Measurements from ENCODE around the gene ELFN1. TPM values are rescaled to one million over a fixed set of nuclear protein-coding genes. Genes with fewer than 3 reads are reported as not detected.

ELFN1 gene
- total and polyA plus RNA-seq, 9 of the 15 experiments (the other 6 are each of a cell fraction or from before 2014, with no cell fraction given), result 0.04 to 0.64 (median 0.18) TPM; not detected in 2

GRCh38 chr7:1749351-1749863 is 79.3 kb downstream of the ELFN1 start:
- CTCF ChIA-PET (ENCODE audit: low intra/inter-chr PET ratio), result no interaction called here
- POLR2A ChIA-PET, result no interaction called here
- in situ Hi-C loops (cut with MboI), result no loop called here

GRCh38 chr7:1749864-1750466 is 79.9 kb downstream of the ELFN1 start:
- TF ChIP-seq ZNF77 (CRISPR knock-in tag; IDR thresholded peaks at IDR 0.05) (no peak), ZFP36 (IDR thresholded peaks at IDR 0.05; ENCODE audit: low read depth, low read length, partially characterized antibody) (peak; percentile 71)
- no peaks in the 10 kb centered on the region for H4K20me1 ChIP-seq (replicated peaks; ENCODE audit: control insufficient read depth, insufficient read depth, low read length)
- no peak overlapping the region for H3K4me2 ChIP-seq (ENCODE audit: insufficient read depth, low read length)
- no peak overlapping the region for H3K4me3 ChIP-seq
- no peaks in the 10 kb centered on the region for H3K9me3 ChIP-seq (replicated peaks; ENCODE audit: control insufficient read depth, insufficient read depth, low read depth, low read length)
- no peaks in the 10 kb centered on the region for H3K79me2 ChIP-seq (ENCODE audit: control insufficient read depth, insufficient read depth, low read length)
- no peak overlapping the region for H2AFZ ChIP-seq (ENCODE audit: low read depth, low read length)
- FAIRE-seq (no peak), DNase-seq (ENCODE audit: extremely low read depth in 1 of 4, low spot score in 3 of 4) (no peak), ATAC-seq (no peak)
- WGBS (ENCODE audit: insufficient coverage, low coverage, missing lambda C conversion rate), result 9% methylated on average over 23 of the region's 24 CpGs
- H3K9me1 ChIP-seq (ENCODE audit: control insufficient read depth, insufficient read depth, low read length), result no peaks in the 10 kb centered on the region
- POLR2A ChIA-PET, result interaction anchor here (0.5 kb wide), 1 partner anchor 8 kb away, joined by 3 read pairs; no protein-coding TSS in a partner anchor
- peaks cover 0 to 50% of the 10 kb centered on the region in 2 experiments; a peak in 2 of 5 replicates for H3K4me1 ChIP-seq (replicated peaks in 1 of 2; ENCODE audit: control insufficient read depth in 2 of 2, insufficient read depth in 2 of 2, low read length in 2 of 2)
- no peaks in the 10 kb centered on the region for H3K36me3 ChIP-seq (ENCODE audit: control insufficient read depth, insufficient read depth, low read length)
- H3K27me3 ChIP-seq (ENCODE audit: control insufficient read depth in 2 of 2, insufficient read depth in 2 of 2, low read length in 2 of 2), result peaks cover 16 to 53% of the 10 kb centered on the region in 2 experiments; a peak in 4 of 5 replicates
- intact Hi-C loops (cut with micrococcal nuclease) (no loop called here), in situ Hi-C loops (cut with MboI) (no loop called here)
- no peak overlapping the region for H3K27ac ChIP-seq (ENCODE audit: extremely low read depth, low read depth, low read length)
- no TSS peak for BruUV-seq (replicated peaks)
- CTCF ChIA-PET (ENCODE audit: low intra/inter-chr PET ratio), result no interaction called here
- peak overlapping the region in 1 of 2 experiments; percentile 36; a peak in 2 of 4 replicates for H3K9ac ChIP-seq (ENCODE audit: insufficient read depth in 1 of 2, low read depth in 2 of 2, low read length in 2 of 2)

More at GRCh38 chr7:1749351-1749863, 79.3 kb downstream of the ELFN1 start:
- TF ChIP-seq ZFP36 (IDR thresholded peaks at IDR 0.05; ENCODE audit: low read depth, low read length, partially characterized antibody) (peak; percentile 11), ZKSCAN3 (CRISPR knock-in tag; IDR thresholded peaks at IDR 0.05) (no peak), EGR1 (conservative IDR thresholded peaks at IDR 0.05) (no peak)
- no peak overlapping the region for H3K27ac ChIP-seq (ENCODE audit: extremely low read depth, low read depth, low read length)
- intact Hi-C loops (cut with micrococcal nuclease), result no loop called here
- no TSS peak for BruUV-seq (replicated peaks)
- H3K9me1 ChIP-seq (ENCODE audit: control insufficient read depth, insufficient read depth, low read length), result no peaks in the 10 kb centered on the region
- 23% methylated on average over 17 of the region's 19 CpGs for WGBS (ENCODE audit: insufficient coverage, low coverage, missing lambda C conversion rate)
- H3K9me3 ChIP-seq (replicated peaks; ENCODE audit: control insufficient read depth, insufficient read depth, low read depth, low read length), result no peaks in the 10 kb centered on the region
- no peak for DNase-seq (ENCODE audit: extremely low read depth in 1 of 4, low spot score in 3 of 4)
- no peaks in the 10 kb centered on the region for H3K79me2 ChIP-seq (ENCODE audit: control insufficient read depth, insufficient read depth, low read length)
- no peak overlapping the region for H2AFZ ChIP-seq (ENCODE audit: low read depth, low read length)
- FAIRE-seq, result no peak
- H3K4me1 ChIP-seq (replicated peaks in 1 of 2; ENCODE audit: control insufficient read depth in 2 of 2, insufficient read depth in 2 of 2, low read length in 2 of 2), result peaks cover 0 to 56% of the 10 kb centered on the region in 2 experiments; a peak in 2 of 5 replicates
- no peak overlapping the region for H3K4me3 ChIP-seq
- H3K27me3 ChIP-seq (ENCODE audit: control insufficient read depth in 2 of 2, insufficient read depth in 2 of 2, low read length in 2 of 2), result peaks cover 16 to 50% of the 10 kb centered on the region in 2 experiments; a peak in 4 of 5 replicates
- H4K20me1 ChIP-seq (replicated peaks; ENCODE audit: control insufficient read depth, insufficient read depth, low read length), result no peaks in the 10 kb centered on the region
- H3K36me3 ChIP-seq (ENCODE audit: control insufficient read depth, insufficient read depth, low read length), result no peaks in the 10 kb centered on the region
- ATAC-seq, result no peak
- peak overlapping the region in 1 of 2 experiments; percentile 36; a peak in 2 of 4 replicates for H3K9ac ChIP-seq (ENCODE audit: insufficient read depth in 1 of 2, low read depth in 2 of 2, low read length in 2 of 2)
- H3K4me2 ChIP-seq (ENCODE audit: insufficient read depth, low read length), result no peak overlapping the region
